ENCODE measurements around the gene ADCY2.

GRCh38 chr5:7625740-7626139, 229.8 kb downstream of the ADCY2 start:
- TF ChIP-seq EP300 (IDR thresholded peaks at IDR 0.05), result no peak
- no peak for TF ChIP-seq CTCF (IDR thresholded peaks at IDR 0.05)
